HG02981 (cell line): ENCODE measurements around the gene CHD5.

Experiments
- ATAC-seq: cut with Tn5 transposase; IDR thresholded peaks from one replicate; pipeline ENCODE4 v1.9.1; 2021; ENCODE audit warnings: mild to moderate bottlenecking, moderate library complexity; ENCODE audit not compliant: unreplicated experiment

CHD5 gene

DNA sequence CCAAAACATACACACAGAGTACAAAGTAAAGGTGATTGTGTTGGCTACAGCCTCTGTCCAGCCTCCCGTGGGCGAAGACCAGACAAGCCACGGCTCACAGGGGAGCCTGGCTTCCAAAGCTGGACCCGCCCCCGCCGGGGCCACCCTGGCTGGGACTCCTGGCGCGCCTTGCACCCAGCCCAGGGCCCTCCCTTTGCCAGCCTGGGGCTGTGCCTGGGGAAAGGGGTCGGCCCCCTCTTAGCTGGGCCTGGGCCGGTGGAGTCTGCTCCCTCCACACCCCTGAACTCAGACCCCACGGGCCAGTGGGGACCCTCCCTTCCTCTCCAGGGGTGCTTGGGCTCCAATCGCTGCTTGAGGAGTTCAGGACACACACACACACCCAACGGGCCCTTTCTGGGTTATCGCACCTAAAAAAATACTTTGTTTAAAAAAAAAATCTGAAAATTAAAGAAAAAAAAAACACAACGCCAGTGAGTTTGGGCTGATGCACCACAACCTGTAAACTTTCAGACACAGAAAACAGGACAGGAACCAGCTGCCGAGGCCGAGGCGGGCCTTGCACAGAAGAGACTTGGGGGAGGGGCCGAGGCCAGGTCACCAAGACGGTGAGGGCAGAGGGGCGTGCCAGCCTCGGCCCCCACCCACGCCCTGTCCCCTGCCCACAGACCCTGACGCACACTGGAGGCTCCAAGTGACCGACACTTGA, 78.1 kb downstream of the CHD5 start:
- ATAC-seq, result no peak

- ATAC-seq, result no peak
Measured at GRCh38 chr1:6100861-6101783, 79.0 kb downstream of the CHD5 start.

DNA sequence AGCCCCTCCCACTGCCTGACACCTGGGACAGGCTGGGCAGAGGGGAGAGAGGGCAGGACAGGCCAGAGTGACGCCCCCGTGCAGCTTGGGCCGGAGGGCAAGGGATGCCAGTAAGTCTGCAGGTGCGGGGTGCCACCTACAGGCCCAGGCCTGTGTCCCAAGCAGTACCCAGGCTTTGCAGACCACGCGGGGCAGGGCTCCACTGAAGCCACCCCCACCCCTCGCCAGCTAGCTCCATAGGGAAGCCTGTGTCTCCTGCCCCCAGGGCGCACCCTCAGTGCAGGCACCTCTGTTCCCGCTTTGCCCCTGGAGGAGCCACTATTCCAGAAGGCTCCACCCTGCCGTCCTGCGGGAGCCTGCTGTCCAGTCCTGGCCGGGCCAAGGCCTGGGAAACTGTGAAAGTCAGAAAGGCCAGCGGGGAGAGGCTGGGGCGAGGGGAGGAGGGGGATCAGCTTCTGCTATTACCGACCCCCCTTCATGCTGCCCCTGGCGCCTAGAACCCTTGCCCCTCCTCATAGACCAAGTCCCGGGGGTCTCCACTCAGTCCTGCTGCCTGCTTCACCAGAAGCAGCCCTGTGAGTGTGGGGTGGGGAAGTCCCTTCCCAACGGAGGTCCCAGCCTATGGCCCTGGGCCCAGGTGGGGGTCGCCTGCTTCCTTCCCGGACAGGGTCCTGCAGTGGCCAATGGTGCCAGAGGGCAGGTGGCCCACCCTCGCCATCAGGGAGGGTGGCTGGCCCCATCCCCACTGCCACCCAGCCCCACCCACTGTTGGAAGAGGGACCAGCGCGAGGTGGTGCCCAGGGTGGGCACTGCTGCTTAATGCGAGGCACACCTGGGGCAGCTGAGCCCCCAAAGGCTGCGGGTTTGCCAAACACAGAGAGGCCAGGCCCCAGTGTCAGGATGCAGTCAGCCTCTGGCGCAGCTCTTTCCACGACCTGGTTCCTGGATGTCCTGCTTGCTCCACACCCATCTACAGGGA, 80.0 kb downstream of the CHD5 start:
- ATAC-seq, result no peak

DNA sequence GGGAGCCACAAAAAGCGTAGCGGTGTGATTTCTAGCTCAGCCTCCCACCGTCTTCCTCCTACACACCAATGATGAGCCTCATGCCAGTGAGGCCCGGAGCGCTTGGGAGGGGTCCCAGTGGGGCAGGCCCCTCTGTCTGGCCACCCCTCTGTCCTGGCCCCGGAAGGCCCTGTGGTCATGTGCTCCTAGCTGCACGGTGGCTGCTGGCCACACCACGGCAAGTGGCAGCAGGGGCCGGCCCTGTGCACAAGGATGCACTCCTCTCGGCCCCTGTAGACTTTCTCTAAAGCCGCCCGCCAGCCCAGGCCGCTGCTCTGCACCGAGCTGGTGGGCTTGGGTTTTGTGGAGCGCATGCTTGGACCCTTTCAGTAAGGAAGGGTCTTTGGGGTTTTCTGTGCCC, 80.8 kb downstream of the CHD5 start:
- ATAC-seq, result no peak

GRCh38 chr1:6098303-6099215, 81.6 kb downstream of the CHD5 start:
- ATAC-seq, result no peak

DNA sequence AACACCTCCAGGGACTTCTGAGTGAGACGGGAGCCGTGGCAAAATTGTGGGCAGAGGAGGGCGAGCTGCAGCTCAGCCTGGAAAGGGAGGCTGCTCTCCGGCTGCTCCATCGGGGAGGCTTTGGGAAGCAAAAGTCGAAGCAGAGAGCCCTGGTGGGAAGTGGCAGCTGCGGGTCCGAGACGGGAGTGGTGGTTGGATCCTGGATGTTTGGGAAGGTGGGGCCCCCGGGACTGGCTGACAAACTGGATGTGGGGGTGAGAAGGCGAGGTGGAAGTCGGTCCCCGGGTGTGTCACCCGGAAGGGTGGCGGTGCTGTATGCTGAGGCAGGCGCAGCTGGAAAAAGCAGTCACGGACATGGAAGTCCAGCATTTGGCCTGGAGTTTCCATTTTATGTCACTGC, 82.3 kb downstream of the CHD5 start:
- ATAC-seq, result no peak

DNA sequence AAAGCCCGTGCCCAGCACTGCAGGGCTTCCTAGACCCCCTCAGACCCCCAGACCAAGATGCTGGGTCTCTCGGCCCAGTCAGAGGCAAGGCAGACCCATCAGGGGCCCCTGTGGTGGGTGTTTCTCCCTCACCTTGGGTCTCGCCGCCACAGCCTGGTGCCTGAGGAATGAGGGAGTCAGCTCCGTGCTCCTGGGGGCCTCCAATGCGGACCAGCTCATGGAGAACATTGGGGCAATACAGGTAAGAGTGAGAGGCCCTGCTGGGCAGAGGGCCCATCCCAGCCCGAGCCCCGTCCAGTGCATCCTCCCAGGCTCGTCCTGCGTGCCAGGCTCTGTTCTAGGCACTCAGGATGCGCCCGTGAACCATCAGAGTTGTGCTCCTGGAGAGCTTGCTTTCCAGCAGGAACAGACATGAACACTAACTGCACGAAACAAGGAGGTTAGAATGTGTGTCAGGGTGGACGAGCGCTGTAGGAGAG, 83.0 kb downstream of the CHD5 start:
- ATAC-seq, result no peak

DNA sequence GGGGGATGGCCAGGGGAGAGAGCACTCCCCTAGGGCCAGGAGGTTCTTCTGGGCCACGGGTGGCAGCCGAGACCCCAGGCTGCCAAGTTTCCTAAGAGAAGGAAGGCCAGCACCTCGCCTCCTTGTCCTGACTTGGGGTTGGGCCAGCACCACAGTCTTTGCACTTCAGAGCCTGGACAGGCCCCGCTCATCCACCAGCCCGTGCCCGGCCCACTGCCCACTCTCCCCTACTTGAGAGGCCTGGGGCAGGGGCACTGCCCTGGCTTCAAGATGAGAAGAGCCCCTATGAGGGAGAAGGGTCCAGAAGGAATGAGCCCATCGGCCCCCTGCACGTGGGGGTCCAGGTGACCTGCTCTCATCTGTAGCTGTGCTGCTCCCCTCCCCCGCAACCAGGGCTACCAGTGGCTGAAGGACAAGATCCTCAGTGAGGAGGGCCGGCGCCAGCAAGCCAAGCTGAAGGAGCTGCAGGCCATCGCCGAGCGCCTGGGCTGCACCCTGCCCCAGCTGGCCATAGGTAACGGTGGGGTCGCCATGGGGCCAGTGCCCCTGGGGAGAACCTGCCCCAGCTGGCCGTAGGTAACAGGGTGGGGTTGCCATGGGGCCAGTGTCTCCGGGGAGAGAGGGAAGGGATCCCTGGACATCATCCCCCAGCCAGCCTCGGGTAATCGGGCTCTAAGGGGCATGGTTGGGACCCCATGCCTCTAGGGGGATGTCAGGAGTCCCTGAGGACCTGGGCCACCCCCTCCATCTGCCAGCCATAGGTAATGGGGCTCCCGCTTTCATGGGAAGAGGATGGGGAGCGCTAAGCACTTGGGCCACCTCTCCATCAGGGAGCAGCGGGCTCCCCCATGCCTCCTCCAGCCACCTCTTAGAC, 83.6 kb downstream of the CHD5 start:
- ATAC-seq, result no peak

GRCh38 chr1:6095511-6096242, 84.4 kb downstream of the CHD5 start:
- no peak for ATAC-seq

DNA sequence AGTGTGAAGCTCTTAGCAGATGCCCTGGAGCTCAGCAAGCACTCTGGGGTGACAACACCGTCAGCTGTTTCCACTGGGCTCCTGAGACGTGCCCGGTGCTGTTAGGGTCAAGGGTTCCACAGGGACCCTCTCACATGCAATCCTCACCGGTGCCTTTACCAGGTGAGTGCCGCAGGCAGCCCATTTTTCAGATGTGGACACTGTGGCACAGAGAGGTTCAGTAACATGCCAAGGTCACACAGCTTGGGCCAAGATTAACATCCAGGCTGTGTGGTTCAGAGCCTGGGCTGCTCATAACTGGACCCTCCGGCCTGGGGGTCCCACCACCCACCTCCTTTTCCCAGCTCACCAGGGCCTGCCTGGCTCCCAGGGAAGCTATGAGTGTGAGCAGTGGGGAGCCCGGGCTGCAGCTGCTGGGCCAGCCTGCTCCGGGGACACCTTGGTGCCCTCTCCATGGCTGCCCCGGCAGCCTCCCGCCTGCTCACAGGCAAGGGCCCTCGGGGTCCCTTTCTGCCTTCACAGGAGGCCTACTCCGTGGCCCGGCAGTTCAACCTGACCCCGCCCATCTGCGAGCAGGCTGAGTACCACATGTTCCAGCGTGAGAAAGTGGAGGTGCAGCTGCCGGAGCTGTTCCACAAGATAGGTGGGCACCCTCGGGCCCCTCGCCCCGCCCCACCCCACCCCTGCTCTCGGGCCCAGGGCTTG, 85.2 kb downstream of the CHD5 start:
- no peak for ATAC-seq

DNA sequence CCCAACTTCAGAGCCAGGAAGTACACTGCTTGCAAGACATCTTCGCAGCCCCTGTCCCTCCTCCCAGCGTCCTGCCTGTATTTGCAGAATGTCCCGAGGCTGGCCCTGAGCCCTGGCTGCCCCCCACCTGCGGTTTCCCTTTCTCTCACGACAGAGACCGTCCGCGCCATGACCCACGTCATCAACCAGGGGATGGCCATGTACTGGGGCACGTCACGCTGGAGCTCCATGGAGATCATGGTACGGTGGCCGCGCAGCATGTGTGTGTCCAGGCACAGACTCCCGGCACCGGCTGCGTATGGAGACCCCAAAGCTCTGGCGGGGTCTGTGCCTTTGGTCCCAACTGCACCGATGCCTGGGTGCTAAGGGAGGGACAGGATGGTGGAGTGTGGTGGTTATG, 85.9 kb downstream of the CHD5 start:
- no peak for ATAC-seq

DNA sequence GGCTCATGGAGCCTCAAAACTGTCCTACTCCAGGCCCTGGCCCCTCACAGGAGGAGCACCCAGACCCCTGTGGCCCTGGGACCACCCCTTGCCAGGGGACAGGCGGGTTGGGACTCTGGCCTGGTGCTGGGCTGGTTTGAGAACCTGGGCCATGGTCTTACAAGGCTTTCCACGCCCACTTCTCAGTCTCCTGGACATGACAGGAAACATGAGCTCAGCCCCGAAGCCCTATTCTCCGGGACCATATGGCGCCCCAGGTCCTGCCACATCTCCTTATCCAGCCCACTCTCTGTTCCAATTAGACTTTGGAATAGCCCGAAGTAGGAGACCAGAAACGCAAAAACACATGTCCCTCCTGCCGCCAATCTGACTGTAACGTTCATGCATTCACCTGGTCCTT, 86.5 kb downstream of the CHD5 start:
- no peak for ATAC-seq

DNA sequence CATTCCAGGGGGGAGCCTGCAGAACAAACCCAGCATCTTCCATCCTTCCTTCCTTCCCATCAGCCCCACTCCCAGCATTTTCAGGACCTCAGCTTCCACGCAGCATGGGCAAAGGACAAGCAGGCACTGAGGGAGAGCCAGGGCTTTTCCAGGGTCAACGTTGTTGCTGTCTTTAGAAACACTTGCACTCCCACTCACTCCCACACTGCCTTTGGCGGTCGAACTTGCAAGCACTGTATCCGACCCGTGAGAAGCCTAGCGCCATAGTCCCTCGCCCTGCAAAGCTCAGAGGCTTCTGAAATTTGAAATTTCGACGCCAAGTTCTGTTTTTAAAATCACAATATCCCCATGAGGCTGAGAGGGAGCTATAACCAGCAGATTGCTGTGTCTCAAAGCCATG, 87.0 kb downstream of the CHD5 start:
- no peak for ATAC-seq

DNA sequence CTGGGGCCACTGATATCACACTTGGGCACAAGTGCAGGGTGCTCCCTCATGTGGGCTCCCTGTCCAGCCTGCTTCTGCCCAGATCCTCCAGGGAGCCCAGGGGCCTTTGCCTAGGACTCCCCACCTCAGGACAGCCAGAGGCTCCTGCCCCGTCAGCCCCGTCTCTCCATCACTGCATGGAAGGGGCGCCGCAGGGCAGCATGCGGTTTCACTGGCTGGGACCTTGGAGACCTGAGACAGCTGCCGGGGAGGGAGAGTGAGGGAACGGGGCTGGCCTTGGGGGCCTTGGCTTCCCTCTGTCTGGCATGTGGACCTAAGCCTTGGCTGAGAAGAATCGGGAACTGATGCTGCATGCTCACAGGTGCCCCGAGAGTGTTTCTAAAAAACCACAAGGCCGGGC, 87.9 kb downstream of the CHD5 start:
- no peak for ATAC-seq

DNA sequence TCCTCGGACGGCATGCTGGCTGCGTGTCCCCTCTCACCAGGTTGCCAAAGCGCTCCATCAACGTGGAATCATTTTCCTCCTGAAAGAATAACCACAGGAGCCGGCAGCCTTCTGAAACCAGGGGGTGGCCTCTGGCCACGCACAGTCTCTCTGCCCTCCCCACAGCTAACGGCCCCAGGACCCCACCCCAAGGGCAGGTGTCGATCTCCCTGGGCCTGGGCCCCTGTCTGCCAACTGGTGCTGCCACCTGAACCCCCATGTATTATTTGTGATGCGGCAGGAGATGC, 88.4 kb downstream of the CHD5 start:
- no peak for ATAC-seq

GRCh38 chr1:6090996-6091822, 88.9 kb downstream of the CHD5 start:
- ATAC-seq, result no peak

DNA sequence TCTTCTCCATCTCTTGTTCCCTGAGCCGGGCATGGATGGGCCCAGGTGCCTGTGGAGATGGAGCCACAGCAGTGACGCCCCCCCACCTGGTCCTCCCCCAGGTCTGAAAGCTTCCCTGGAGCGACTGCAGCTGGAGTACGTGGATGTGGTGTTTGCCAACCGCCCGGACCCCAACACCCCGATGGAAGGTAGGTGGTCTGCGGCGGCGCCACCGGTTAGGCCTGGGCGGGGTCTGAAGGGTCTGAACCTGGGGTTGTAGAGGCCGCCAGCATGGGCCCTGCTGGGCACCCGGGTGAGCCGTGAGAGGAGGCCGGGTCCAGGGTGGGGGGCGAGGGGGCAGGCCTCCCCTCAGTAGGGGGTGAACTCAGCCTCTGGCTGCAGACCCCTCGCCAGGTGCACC, 89.8 kb downstream of the CHD5 start:
- ATAC-seq, result no peak
